ENCODE data around the gene PDE11A. TPM values are rescaled to one million over a fixed set of nuclear protein-coding genes. Genes with fewer than 3 reads are reported as not detected.
A peak's percentile ranks its signal among the peaks of the same experiment; 100 is the strongest.

PDE11A gene
- total RNA-seq, 4 donors from 2014 or later = 0.37 to 1.2 (median 1.1) TPM; not detected in 1

- WGBS, 2 donors (ENCODE audit: low coverage in 1 of 2) = 31 to 32% methylated on average over 3 to 5 of the region's 5 CpGs
Observed at GRCh38 chr2:178008636-178009289, 63.8 kb downstream of the PDE11A start.

GRCh38 chr2:178006710-178007109, 65.9 kb downstream of the PDE11A start:
- no peaks in the 10 kb centered on the region for H3K4me1 ChIP-seq
- H3K4me3 ChIP-seq = no peak overlapping the region
- no peaks in the 10 kb centered on the region for H3K9me3 ChIP-seq
- no peak for TF ChIP-seq POLR2AphosphoS5 (IDR thresholded peaks at IDR 0.05)
- TF ChIP-seq, protein P1, sequence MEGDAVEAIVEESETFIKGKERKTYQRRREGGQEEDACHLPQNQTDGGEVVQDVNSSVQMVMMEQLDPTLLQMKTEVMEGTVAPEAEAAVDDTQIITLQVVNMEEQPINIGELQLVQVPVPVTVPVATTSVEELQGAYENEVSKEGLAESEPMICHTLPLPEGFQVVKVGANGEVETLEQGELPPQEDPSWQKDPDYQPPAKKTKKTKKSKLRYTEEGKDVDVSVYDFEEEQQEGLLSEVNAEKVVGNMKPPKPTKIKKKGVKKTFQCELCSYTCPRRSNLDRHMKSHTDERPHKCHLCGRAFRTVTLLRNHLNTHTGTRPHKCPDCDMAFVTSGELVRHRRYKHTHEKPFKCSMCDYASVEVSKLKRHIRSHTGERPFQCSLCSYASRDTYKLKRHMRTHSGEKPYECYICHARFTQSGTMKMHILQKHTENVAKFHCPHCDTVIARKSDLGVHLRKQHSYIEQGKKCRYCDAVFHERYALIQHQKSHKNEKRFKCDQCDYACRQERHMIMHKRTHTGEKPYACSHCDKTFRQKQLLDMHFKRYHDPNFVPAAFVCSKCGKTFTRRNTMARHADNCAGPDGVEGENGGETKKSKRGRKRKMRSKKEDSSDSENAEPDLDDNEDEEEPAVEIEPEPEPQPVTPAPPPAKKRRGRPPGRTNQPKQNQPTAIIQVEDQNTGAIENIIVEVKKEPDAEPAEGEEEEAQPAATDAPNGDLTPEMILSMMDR (IDR thresholded peaks at IDR 0.05) = no peak
- TF ChIP-seq POLR2A (IDR thresholded peaks at IDR 0.05) = no peak
- no peak for TF ChIP-seq EP300 (IDR thresholded peaks at IDR 0.05; ENCODE audit: low read depth)
- no peak for DNase-seq
- H3K27ac ChIP-seq = no peak overlapping the region
- 83 to 88% methylated on average over 1 of the region's 1 CpG for WGBS, 2 donors (ENCODE audit: low coverage in 1 of 2)
- no peaks in the 10 kb centered on the region for H3K36me3 ChIP-seq
- in situ Hi-C loops (cut with MboI; ENCODE audit: low pct_ligation_motif_present in 1 of 4, low pct_unique_long_range_greater_than_20kb in 1 of 4, low sequenced_read_pairs in 3 of 4) = no loop called here
- H3K27me3 ChIP-seq = no peaks in the 10 kb centered on the region
- intact Hi-C loops (cut with DNase I; ENCODE audit: low total_unique reads) = no loop called here

More at GRCh38 chr2:178008636-178009289, 63.8 kb downstream of the PDE11A start:
- Histone ChIP-seq H3K27me3 (no peaks in the 10 kb centered on the region), H3K36me3 (no peaks in the 10 kb centered on the region), H3K27ac (no peak overlapping the region), H3K9me3 (no peaks in the 10 kb centered on the region), H3K4me1 (no peaks in the 10 kb centered on the region), H3K4me3 (no peak overlapping the region)
- intact Hi-C loops (cut with DNase I; ENCODE audit: low total_unique reads) = no loop called here
- TF ChIP-seq EP300 (IDR thresholded peaks at IDR 0.05; ENCODE audit: low read depth) = no peak
- peak; percentile 34 for DNase-seq
- in situ Hi-C loops (cut with MboI; ENCODE audit: low pct_ligation_motif_present in 1 of 4, low pct_unique_long_range_greater_than_20kb in 1 of 4, low sequenced_read_pairs in 3 of 4) = no loop called here

DNA sequence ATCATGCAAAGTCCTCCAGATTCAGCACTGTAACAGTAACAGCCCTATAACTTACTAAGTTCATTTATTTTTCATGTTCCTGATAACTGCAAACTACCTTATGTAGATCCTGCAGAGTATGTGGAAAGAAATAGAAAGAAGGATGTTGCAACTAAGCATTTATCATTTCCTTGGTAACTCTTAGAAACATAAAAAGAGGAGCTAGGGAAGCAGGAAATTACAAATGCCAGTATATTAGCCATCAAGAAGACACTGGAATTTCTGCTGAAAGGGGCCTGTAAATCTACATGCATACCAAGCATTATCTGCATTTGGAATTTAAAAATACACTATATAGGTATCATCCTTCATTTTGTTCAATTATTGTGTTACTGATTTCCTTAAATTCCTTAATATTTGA, 66.8 kb downstream of the PDE11A start:
- TF ChIP-seq POLR2AphosphoS5 (IDR thresholded peaks at IDR 0.05) (no peak), POLR2A (IDR thresholded peaks at IDR 0.05) (no peak), EP300 (IDR thresholded peaks at IDR 0.05; ENCODE audit: low read depth) (no peak)
- TF ChIP-seq, protein P1 (IDR thresholded peaks at IDR 0.05) = no peak
- DNase-seq = no peak
- intact Hi-C loops (cut with DNase I; ENCODE audit: low total_unique reads) = no loop called here
- no peaks in the 10 kb centered on the region for H3K36me3 ChIP-seq
- no peak overlapping the region for H3K4me3 ChIP-seq
- no peaks in the 10 kb centered on the region for H3K27me3 ChIP-seq
- no peaks in the 10 kb centered on the region for H3K4me1 ChIP-seq
- H3K27ac ChIP-seq = no peak overlapping the region
- in situ Hi-C loops (cut with MboI; ENCODE audit: low pct_ligation_motif_present in 1 of 4, low pct_unique_long_range_greater_than_20kb in 1 of 4, low sequenced_read_pairs in 3 of 4) = no loop called here
- H3K9me3 ChIP-seq = no peaks in the 10 kb centered on the region

GRCh38 chr2:178002038-178002437, 70.5 kb downstream of the PDE11A start:
- intact Hi-C loops (cut with DNase I; ENCODE audit: low total_unique reads) = no loop called here

More at GRCh38 chr2:178002038-178002437, 70.5 kb downstream of the PDE11A start:
- DNase-seq = no peak
- no peak overlapping the region for H3K27ac ChIP-seq
- H3K4me1 ChIP-seq = no peaks in the 10 kb centered on the region
- H3K4me3 ChIP-seq = no peak overlapping the region
- H3K9me3 ChIP-seq = no peaks in the 10 kb centered on the region
- no peaks in the 10 kb centered on the region for H3K36me3 ChIP-seq
- H3K27me3 ChIP-seq = no peaks in the 10 kb centered on the region
- in situ Hi-C loops (cut with MboI; ENCODE audit: low pct_ligation_motif_present in 1 of 4, low pct_unique_long_range_greater_than_20kb in 1 of 4, low sequenced_read_pairs in 3 of 4) = no loop called here
- no peak for TF ChIP-seq POLR2A (IDR thresholded peaks at IDR 0.05)
- TF ChIP-seq EP300 (IDR thresholded peaks at IDR 0.05; ENCODE audit: low read depth) = no peak
- TF ChIP-seq POLR2AphosphoS5 (IDR thresholded peaks at IDR 0.05) = no peak
- TF ChIP-seq, protein P1 (IDR thresholded peaks at IDR 0.05) = no peak

All from transverse colon (tissue), 4 donors.